Measurements from ENCODE around the gene ITGA3. TPM values are rescaled to one million over a fixed set of nuclear protein-coding genes. Genes with fewer than 3 reads are reported as not detected.

ITGA3 gene
- 38.4 and 269 TPM in 2 replicates for total RNA-seq (ENCODE audit: low replicate concordance)

DNA sequence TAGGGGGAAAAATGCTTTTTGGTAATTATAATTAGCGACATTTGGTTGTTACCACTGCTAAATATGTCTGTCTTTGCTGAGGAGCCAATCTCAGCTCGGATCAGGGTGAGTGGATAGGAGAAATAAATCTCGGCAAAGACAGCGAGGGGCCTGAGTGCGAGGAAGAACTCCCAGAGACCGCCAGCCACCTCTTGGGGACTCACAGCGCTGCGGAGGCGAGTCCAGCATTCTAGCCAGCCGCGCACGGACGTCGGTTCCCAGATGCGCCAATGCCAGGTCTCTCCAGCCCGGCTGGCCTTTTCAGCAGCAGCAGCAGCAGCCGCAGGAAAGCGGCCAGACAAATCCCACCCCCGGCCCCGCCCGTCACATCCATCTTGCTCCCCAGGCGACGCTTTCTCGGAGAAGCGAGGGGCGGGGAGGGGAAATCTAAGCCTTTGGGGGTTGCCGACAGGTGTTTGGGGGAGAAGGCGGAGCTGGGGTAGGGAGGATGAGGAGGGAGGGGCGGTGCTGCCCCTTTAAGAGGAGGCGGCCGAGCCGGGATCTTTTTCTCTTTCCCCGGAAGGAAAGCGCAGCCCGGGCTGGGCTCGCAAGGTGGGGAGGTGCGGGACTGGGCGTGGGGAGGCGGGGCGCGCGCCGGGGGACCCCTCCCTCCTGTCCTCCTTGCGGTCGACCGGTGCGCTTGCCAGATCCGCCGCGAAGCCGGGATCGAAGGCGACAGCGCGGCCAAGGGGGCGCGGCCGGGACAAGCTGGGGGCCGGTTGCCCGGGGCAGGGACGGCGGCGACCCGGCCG lies at the start of gene ITGA3:
Gene ITGA3, plus strand, starts transcription at position 685 of the 791 bp plus-strand sequence. CDS start 330 bp downstream, outside the sequence.

DNA sequence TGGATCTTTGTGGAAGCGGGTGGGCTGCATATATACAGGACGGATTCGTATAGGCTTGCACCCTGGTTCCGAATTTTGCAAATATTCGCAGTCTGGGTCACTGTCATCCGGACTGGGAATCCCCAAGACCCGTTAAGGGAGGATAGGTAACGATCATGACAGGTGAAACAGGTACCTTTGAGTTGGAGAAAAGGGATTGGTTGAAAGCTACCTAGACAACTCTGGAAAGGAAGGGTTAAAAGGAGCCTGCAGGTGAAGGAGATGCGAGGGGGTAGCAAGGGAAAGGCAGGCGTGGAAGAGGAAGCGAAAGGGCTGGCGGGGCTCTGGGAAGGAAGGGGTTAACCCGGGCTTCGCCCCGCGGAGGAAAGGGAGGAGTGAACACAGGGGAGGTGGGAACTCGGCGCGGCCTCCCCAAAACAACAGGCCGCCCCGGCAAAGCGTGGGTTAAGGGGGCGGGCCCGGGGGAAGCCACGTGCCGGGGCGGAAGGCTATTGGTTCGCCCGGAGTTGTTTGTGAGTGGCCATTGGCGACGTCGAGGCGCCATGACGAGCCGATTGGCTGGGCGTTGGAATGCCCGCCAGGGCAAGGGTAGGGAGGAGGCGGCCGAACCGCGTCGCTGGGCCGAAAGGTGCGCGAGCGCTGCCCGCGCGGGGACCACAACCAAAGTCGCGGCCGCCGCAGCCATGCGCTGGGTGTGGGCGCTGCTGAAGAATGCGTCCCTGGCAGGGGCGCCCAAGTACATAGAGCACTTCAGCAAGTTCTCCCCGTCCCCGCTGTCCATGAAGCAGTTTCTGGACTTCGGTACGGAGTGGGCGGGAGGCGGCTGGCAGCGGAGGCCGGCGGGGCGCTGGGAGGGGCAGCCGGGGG lies 39.1 kb downstream of the ITGA3 start, which contains the start of gene PDK2:
Gene PDK2, plus strand, starts transcription at position 599 of the 867 bp plus-strand sequence. Its CDS starts 85 bp downstream, at position 684.

DNA sequence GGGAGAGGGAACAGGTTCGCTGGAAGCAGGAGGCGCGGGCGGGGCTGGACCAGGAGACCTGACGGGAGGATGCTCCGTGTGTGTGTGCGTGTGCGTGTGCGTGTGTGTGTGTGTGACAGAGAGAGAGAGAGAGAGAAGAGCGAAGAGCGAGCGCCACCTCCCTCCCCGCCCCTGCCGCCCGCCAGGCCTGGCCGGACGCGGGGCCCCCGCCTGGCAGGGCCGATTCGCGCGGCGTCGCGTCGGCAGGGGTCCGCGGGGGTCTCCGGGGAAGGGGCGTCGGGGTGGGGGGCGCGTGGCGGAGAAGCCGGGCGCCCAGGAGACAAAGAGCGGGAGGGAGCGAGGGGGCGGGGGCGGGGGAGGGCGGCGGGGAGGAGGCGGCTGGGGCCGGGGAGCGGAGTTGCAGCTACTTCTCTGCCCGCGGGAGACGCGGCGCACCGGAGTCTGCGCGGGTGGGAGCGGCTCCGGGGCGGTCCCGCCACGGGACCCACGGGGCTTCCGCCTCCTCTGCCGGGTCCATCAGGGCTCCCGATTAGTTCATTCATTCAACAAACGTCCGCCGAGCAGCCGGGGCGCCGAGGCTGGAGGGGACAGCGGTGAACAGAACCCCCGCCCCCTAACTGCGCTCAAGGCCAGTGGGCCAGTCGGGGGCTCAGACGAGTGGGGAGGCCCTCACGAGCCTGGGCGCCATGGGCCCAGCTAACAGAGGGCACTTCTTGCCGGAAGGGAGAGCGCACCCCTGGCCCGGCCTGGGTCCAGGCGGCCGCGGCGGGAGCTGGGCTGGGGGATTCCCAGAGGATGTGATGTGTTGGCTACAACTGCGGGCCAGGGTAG lies 74.0 kb downstream of the ITGA3 start, which contains the start of gene SAMD14:
Gene SAMD14, minus strand, starts transcription at position 433 of the 831 bp plus-strand sequence. CDS start 5,201 bp downstream, outside the sequence.

Other genes with a start within 250 kb of the ITGA3 start
- gene TAC4, start 208.0 kb upstream of the ITGA3 start, total RNA-seq (ENCODE audit: low replicate concordance): not detected in 2 replicates
- not detected in 2 replicates for gene DLX4, start 86.9 kb upstream of the ITGA3 start, total RNA-seq (ENCODE audit: low replicate concordance)
- gene DLX3, start 60.9 kb upstream of the ITGA3 start, total RNA-seq (ENCODE audit: low replicate concordance): not detected in 2 replicates
- 18.3 and 42.1 TPM in 2 replicates for gene PDK2, start 39.2 kb downstream of the ITGA3 start, total RNA-seq (ENCODE audit: low replicate concordance)
- 0.35 and 2.2 TPM in 2 replicates for gene SAMD14, start 74.0 kb downstream of the ITGA3 start, total RNA-seq (ENCODE audit: low replicate concordance)
- gene PPP1R9B, start 94.6 kb downstream of the ITGA3 start, total RNA-seq (ENCODE audit: low replicate concordance): 40.7 and 54.1 TPM in 2 replicates
- gene SGCA, start 109.9 kb downstream of the ITGA3 start, total RNA-seq (ENCODE audit: low replicate concordance): 1.8 and 8.4 TPM in 2 replicates
- gene COL1A1, start 145.5 kb downstream of the ITGA3 start, total RNA-seq (ENCODE audit: low replicate concordance): 1,618 and 2,280 TPM in 2 replicates
- gene TMEM92, start 218.4 kb downstream of the ITGA3 start, total RNA-seq (ENCODE audit: low replicate concordance): 0.12 and 0.15 TPM in 2 replicates